Activated CD4-positive, CD25-positive, alpha-beta regulatory T cell (primary cell): ENCODE data around the gene HS6ST1.

Experiments
- DNase-seq, 4 experiments: peaks; one replicate each; lab custom pipeline; 2025; lab: John Stamatoyannopoulos, UW

Gene HS6ST1

DNA sequence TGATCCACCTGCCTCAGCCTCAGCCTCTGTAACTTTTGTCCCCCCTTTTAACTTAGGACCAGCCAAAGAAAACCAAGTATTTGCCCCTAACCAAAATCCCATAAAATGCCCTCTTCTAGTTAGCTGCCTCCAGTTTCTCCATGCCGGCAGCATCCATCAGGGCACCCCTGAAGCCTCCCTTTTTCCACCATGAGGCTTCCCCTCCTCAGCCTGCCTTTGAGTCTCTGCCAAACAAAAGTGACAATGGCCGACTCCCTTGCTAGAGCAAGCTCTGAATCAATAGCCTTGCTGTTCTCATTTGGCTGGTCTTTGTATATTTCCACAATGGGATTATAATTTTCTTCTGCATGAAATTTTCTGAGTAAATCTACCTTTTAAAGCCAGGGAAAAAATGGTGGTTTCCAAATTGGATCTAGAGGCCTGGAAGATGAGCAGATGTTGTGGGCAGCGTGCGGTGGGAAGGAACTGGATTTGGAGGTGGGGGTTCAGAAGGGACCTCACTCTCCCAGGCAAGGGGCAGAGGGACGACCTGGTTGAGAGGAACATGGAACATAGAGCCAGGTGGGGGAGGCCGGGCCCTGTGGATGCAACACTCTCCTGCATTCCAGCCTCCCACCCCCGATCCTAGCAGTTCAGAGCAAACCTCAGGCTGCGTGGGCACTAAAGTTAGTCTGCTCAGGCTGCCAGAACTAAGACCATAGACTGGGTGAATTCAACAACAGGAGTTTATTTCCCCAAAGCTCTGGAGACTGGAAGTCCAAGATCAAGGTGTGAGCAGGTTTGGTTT, 80.6 kb downstream of the HS6ST1 start:
- no peak for DNase-seq

GRCh38 chr2:128237081-128237534, 81.6 kb downstream of the HS6ST1 start:
- DNase-seq = no peak

GRCh38 chr2:128236491-128237035, 82.1 kb downstream of the HS6ST1 start:
- DNase-seq = no peak

DNA sequence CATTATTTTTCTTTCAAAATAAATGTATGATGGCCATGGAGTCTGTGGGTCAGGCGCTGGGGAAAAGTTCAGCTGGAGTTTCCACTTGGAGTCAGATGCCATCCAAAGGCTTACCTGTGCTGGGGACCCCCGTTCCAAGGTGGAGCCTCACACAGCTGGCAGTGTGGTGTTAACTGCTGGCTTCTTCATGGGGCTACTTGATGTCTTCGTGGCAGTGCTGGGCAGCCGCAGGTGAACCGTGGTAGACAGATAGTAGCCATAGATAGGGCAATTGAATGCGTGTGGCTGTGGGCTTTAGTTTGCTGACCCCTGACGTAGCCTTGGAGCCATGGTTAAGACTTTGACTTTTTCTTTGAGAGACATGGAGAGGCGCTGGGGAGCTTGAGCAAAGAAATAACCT, 83.1 kb downstream of the HS6ST1 start:
- DNase-seq = no peak

GRCh38 chr2:128234613-128235012, 84.1 kb downstream of the HS6ST1 start:
- no peak for DNase-seq

DNA sequence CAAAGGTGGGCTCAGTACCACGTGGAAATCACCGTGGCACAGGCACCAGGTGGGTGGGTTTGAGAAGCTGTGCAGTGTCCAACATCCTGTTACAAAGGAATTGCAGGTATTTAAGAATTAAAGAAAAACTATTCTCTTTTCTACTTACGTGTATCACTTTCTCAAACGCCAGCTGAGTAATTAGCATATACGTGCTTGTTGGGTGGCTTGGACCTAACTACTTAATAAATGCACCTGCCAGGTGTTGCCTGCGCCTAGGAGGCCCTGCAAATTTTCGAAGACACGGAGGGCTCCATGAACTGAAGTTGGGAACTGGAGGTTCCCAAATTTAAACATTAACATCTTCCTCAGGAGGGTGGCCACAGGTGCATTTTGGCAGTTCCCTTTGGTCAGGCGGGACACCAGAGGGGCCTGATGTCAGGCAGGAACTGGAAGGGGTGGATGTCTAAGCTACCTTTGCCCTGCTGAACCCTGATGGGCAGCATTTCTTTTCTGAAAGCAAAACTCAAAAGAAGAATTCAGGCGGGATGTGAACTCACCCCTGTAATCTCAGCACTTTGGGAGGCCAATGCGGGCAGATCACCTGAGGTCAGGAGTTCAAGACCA, 84.8 kb downstream of the HS6ST1 start:
- no peak for DNase-seq

- DNase-seq = peak; percentile 72 to 81 (median 74)
Observed at GRCh38 chr2:128232965-128233789, 85.5 kb downstream of the HS6ST1 start.

DNA sequence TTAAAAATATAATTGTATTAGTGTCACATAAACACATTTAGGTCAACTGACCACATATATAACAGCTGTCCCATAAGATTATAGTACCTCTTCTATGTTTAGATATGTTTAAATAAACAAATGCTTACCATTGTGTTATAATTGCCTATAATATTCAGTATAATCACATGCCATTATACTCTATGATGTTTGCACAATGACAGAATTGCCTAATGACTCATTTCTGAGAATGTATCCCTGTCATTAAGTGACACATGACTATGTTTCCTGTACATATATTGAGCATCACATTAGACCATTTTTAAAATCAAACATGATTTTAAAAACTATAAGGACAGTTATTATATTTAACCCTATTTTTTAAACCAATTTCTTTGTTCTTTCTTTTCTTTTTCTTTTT, 89.8 kb downstream of the HS6ST1 start:
- DNase-seq = no peak

GRCh38 chr2:128227862-128228261, 90.8 kb downstream of the HS6ST1 start:
- no peak for DNase-seq

- no peak for DNase-seq
Observed at GRCh38 chr2:128219891-128220290, 98.8 kb downstream of the HS6ST1 start.

- no peak for DNase-seq
Observed at GRCh38 chr2:128217671-128218070, 101.0 kb downstream of the HS6ST1 start.

GRCh38 chr2:128215897-128216642, 102.6 kb downstream of the HS6ST1 start:
- no peak for DNase-seq
